ENCODE measurements around the gene APOLD1.
"Not testable (repeated sequence)": the region's sequence is repeated elsewhere in the genome, so short reads cannot be mapped to it uniquely, and the experiment has no call there.

Gene APOLD1, protein sequence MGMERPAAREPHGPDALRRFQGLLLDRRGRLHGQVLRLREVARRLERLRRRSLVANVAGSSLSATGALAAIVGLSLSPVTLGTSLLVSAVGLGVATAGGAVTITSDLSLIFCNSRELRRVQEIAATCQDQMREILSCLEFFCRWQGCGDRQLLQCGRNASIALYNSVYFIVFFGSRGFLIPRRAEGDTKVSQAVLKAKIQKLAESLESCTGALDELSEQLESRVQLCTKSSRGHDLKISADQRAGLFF
- 3.3 to 11.2 (median 6.7) reads per million in 4 donors for total RNA-seq

DNA sequence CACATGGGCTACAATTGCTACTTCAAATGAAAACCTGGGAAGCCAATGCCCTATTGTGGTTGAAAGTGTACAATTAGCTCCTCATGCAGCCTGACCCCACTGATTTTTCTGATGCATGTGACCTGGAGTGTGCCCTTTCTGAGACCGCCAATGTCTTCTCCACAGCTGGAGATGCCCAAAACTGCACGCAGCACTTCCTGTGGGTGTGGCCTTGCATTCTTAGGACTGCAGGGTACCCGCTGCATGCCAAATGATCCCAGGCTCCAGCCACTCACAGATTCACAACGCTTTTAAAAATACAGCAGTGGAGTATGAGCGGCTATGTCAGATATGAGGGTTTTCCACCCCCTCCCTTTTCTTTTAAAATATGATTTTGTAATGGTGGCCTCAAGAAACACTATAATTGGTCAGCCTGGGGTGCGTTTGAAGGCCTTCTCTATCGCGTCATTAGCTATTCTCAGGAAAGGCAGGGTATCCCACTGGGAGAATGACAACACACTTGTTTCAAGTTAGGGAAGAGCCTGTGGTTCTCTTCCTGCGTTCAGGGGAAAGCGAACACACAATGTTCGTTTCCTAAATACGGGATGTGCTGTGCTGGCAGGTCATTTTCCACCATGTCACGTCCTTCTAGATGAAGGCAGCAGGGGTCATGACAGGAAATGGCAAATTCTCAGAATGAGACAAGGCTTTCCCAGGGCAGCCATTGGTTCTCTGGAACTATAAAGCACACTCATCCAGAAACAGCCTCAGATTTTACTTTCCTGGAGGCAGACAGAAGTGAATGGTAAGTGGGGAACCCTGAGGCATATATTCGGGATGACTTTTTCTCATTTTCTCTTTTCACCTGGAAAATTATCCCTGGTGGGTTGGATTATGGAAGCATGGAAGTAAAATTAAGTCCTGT, at the start of gene APOLD1:
Gene APOLD1, plus strand, starts transcription at position 749 of the 904 bp plus-strand sequence. Its CDS starts 33 bp downstream, at position 782.
- no peak for DNase-seq

DNA sequence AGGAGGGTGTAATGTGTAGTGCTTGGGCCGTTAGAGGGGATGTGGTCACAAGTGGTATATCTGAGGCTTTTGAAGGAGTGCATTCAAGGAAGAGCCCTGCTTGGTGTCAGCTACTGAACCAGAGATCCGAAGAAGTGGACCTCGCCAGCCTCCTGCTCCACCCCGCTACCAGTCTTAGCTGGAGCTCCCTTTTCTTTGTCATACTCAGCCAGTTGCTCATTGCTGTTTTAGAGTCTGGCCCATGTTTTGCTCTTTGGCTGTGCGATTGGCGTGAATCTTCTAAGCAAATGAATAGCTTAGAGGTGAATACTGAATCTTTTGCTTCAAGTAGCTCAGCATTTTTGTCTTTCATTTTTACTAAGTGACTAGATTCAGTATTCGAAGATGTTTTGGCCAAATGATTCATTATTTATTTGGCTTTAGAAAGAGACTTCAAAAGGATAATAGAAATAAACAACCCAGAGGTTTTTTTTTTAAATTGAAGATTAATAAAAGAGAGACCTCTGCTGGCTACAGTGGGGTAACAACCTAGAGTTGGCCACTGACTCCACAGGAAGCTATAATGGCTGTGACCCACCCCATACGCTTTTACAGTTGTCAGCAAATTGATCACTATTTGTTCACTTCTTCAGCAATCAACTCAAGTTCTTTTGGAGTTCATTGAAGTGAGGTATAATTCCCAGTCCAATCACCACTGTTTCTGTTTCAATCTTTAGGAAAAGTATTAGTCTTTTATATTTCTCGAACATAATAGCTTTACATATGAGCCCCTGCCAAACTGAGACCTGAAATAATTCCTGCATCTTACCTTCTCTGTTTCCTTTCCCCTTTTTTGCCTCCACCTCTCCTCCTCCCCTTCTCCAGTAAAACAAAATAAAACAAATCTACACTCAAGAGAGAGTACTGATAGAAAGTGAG, 48.4 kb upstream of the APOLD1 start:
- DNase-seq: peak in 2 of 5 donors; percentile 15 to 89

DNA sequence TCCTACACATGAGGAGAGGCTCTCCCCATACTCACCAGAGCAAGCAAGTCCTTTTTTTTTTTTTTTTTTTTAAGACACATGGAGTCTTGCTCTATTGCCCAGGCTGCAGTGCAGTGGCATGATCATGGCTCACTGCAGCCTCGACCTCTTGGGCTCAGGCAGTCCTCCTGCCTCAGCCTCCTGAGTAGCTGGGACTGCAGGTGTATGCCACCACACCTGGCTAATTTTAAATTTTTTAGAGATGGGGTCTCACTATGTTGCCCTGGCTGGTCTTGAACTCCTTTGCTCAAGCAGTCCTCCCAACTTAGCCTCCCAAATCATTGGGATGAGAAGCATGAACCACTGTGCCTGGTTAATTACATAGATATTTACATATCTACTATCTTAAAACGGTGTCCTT, 47.3 kb upstream of the APOLD1 start:
- DNase-seq: not testable (repeated sequence)

DNA sequence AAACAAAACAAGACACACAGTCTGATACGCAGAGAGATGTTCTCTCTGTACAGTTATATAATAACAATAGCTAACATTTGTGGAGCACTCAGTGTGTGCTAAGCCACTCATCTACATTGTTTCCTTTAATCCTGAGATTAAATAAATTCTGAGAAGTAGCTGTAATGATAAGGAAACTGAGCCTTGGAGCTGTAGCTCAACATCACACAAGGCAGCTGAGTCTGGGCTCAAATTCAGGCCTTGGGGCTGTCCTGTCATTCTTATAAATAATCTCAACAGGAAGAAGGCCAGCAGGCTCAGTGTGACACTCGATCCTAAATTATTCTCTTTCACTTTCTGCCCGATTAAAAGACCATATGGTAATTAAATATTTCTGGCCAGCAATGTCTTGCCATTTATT, 43.8 kb upstream of the APOLD1 start:
- DNase-seq: no peak

DNA sequence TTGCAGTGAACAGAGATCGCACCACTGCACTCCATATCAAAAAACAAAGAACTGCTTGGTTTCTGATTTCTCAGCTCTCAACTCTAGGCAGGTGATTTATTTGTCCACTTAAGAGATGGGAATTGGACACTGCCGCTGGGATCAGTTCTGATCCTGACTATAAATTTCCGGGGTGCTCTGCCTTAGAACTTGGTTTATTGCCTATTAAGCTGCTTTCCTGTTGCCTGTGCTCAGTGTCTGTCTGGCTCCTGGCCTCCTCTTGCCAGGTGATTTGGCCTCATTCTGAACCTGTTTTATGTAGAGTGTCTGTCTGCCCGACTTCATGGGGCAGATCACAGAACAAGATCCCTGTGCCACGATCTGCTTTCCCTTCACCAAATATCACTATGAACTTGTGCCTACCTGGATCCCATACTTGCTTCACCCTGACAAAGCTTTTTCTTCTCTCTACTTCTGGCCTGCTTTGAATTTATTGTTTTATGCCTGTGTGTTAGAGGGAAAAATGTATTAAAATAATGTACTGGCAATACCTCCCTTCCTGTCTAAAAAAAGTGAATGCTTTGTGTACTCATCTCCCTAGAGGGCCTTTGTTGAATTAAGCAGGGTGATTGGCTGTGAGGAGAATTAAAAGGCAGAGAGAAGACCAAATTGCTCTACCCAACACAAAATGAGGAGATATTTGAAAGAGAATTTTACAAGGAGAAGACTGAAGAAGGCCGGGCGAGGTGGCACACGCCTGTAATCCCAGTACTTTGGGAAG, 40.7 kb upstream of the APOLD1 start:
- DNase-seq: no peak

DNA sequence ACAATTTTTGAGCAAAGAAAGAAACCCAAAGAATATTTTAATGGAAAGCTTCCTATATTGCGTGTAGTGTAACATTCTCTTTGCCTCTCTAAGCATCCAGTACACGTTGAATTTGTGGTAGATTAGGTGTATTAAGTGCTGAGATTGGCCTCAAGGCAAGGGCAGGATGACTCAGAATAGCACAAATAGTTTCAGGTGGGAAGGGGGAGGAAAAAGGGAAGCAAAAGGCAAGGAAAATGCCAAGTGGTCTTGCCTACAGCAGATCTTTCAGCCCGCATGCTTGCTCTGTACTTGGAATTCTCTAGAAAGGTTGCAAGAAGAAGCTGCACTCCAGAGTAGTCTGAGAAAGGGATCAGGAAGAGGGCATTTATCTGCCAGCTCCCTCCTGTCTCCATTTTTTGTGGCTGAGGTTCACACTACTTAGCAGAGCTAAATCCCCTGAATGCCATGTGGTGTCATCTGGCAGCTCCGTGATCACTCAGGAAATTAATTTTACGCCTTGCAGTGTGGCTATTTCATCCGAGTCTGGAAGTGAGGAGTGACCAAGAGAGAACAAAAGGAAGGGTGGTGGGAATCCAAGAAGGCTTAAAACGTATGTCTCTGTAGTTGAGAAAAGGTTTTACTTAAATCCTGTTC, 39.8 kb upstream of the APOLD1 start:
- no peak for DNase-seq

DNA sequence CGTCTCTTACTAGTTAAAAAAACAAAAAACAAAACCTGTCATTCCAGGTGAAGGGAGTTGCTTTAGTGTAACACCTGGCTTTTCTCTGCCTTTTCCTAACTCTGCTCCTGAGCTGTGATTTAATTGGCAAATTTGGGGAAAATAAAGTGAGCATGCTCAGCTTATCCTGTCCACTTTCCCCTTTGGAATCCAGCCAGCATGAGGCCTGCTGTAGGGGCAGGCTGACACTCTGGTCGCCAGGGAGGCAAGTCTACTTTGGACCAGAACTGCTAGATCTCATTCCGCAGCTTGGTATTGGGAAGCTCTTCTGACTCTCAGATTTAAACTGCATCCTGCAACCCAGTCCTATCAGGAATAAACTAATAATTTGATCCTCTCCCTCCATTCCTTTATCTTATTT, 38.2 kb upstream of the APOLD1 start:
- DNase-seq: no peak

DNA sequence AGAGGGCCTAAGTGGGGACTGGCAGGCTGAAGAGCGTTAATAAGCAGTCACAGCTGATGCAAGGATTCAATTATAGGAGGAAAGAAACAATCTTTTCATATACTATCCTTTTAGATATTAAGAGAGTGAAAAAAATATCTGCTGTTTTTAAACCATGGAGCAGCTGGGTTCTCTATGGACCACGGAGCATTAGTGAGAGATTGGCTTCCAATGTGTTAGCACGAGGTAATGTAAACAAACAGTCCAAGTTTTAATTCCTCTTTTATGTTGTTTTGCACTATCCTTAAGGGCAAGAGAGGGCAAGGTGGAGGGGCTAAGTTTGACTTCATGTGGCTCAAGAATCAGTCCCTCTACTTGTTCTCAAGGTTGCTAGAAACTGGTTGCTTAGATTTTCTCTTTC, 37.4 kb upstream of the APOLD1 start:
- no peak for DNase-seq

DNA sequence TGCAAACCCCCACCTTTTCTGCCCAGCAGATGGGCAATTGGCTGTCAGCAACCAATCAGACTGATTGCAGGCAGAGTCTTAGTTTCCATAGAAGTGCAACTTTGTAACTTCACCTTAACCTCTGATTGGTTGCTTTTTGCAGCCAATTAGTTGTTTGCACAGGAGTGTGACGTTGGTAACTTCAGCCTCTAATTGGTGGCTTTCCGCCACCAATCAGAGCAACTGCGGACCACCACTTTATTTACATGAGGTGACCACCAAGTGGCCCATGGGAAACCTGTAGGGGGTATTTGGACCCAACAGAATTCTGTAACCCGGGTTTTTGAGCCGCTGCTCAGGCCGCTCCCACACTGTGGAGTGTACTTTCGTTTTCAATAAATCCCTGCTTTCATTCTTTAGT, 36.0 kb upstream of the APOLD1 start:
- DNase-seq: no peak

DNA sequence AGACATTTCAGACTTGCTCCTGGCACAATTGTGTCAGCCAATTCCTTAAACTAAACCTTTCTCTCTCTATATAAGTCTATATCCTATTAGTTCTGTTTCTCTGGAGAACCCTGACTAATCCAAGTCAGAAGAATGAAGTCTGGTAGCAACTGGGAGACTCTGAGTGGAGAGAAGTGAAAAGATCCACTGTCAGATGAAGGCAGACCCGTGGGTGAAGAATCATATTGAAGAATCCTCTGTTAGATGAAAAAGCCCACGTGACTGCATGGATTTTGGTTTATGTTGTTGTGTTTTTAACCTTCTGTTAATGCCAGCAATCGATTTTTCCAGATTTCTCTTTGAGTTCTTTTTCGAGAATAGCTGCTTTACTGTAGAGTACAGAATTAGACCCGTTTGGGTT, 29.5 kb upstream of the APOLD1 start:
- DNase-seq: no peak

DNA sequence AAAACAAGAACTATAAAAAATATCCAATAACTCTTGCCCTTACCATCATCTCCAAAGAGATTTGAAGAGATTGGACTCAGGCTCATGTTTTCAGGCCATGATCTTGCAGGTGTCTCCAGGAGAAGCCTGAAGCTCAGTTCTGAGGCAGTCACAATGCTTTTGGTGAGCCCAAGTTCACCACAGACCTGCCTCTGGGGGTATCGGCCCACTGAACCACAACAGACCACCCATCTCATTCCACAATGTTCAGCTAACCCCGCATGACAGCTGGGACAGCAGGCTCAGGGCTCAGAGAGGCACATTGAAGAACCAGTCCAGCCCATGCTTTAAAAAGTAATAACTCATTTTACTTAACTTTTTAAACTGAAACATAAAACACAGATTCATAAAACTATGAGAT, 28.3 kb upstream of the APOLD1 start:
- DNase-seq: no peak

DNA sequence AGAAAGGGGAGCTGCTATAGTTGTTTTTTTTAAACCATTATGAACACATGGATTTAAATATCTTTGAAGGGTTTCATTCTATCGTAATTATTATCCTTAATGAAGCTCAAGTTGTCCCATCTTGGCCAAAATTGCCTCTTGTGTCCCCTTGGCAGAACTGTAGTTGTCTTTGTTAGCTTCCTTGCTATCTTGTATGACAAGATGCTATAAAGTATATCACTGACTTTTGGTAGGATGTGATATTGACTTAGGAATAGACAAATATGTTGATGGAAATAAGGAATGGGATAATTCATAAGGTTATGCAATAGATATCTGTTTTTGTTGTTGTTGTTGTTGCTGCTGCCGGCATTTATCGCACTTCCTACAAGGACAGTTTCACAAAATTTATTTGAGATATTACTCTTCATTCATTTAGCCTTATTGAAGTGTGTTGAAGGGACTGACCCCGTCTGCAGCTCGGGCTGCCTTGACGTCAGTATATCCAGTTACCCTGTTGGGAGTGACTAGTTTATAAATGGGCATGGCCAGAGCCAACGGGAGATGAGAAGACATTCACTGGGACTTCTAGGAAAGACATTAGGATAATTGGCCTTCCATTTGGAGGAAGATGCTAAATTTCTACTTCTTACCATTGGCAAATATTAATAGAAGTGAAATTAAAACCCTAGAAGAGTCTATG, 26.1 kb upstream of the APOLD1 start:
- no peak for DNase-seq

DNA sequence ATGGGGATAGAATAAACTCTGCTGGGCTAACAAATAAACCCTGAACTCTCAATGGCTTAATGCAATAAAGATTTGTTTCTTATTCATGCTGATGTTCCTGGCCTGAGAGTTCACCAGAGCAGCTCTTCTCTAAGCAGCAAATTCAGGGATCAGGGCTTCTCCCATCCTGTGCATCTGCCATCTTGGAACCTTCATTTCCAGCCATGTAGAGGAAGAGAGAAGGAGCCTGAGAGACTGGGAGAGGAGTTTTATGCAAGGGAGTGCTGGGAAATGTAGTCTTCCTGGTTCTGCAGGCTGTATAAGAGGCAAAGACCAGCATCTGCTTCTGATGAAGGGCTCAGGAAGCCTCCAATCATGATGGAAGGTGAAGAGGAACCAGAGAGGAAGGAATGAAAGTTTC, 20.6 kb upstream of the APOLD1 start:
- no peak for DNase-seq

DNA sequence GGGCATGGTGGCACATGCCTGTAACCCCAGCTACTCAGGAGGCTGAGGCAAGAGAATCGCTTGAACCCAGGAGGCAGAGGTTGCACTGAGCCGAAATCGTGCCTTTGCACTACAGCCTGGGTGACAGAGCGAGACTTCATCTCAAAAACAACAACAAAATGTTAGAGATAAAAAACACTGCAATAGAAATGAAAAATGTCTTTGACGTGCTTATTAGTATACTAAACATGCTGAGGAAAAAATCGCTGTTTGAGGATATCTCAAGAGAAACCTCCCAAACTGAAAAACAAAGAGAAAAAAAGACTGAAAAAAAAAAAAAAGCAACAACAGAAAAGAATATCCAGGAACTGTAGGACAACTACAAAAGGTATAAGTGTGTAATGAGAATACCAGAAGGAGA, 15.2 kb upstream of the APOLD1 start:
- no peak for DNase-seq

DNA sequence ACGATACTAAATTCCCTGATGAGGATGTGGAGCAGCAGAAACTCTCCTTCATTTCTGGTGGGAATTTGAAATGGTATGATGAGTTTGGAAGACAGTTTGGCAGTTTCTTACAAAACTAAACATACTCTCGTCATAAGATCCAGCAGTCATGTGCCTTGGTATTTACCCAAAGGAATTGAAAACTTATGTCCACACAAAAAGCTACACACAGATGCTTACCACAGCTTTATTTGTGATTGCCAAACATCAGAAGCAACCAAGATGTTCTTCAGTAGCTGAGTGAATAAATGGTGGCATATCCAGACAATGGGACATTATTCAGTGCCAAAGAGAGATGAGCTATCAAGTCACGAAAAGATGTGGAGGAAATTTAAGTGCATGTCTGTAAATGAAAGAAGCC, 10.7 kb upstream of the APOLD1 start:
- DNase-seq: no peak

DNA sequence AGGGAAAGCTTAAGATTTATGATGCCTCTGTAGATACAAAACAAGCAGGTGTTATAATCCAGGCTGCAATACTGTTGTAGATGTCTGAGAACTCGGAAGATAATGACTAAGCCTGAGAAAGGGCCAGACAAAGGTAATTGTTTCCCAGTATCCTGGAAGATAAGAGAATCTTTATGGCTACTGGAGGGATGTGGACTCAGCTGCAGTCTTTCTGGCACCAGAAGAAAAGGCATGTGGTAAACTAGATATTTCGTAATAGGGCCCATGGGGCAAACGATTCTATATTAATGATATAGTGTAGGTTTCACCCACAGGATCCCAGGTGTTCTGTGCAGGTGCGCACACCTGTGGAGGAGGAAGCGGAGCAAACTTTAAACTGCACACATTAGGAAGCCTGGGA, 9.2 kb upstream of the APOLD1 start:
- DNase-seq: no peak

DNA sequence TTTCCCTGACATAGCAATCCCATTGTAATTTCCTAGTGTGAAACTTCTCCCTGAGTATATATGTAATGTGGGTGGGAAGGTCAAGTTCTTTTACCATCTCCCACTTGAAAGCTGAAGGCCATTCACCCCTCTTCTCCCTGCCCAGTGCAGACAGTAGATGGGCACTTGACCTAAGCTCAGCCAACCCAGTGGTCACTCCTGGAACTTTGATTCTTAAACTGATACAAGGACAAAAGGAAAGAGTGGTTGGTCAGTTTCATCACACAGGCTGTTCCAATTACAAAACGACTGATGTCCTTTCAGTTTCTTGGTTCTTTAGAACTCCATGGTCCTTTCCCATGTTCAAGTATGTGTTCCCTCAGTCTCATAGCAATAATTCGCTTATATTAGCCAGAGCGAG, 8.4 kb upstream of the APOLD1 start:
- DNase-seq: no peak

DNA sequence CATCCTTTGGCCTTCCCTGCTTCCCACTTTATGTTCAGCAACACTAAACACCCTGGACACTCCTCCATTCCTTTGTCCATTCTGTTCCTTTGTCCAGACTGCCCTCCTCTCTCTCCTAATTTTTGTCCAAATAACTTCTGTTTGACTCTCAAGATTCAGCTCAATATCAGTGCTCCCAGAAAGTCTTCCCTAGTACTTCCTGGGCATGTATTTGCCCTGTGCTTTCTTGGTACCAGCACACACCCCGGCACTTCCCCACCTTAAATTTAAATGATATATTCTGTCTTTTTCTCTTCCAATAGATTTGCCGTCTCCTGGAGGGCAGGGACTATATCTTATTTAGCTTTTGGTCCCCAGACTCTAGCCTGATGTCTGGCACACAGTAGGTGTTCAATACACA, 6.5 kb upstream of the APOLD1 start:
- DNase-seq: no peak

DNA sequence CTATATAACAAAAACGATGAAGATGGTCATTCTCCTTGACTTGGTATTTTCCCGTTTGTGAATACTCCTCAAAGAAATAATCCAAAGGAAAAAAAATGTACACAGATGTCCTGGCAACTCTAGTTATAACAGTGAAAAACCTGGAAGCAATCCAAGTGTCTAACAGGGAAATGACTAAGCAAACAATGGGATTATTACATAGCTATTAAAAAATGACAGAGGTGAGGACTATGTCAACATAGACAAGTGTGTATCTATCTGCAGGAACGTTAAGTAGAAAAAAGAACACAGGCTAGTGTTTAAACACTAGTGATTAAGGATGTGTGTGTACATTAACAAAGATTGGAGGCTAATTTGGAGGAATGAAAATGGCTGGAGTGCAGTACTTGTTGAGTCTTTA, 5.9 kb upstream of the APOLD1 start:
- DNase-seq: no peak

DNA sequence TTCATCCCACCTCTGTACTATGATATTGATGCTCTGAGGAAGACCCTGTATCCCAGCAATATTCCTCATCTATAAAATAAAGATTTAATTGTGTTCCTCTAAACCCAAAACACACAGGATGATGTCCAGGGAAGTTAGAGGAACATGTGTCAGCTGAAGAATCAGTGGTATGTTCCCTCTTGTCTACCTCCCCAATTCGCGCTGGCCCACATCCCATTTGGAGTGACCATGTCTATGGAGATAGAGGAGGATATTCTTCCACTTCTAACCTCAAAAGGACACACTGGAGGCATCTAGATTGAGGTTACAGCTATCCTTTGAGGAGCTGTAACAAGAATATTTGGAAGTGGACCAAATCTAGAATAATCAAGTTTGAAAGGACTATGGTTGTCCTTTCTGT, 1.3 kb upstream of the APOLD1 start:
- DNase-seq: no peak

DNA sequence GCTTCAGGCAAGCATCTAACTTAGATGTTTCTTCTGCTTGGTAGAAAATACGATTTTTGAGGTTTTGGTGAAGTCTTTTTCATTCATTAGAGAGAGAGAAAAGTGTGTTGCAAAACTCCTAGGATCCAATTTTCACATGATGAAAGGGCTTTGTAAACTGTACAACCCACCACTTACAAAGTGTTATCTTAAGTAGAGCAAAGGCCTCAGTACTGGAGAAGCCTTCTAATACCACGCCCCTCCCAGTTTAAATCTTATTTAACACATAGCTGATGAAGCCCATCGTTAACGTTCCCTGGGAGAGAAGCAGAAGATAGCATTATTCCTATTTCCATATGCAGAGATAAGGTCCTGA, 869 bp downstream of the APOLD1 start:
- DNase-seq: no peak
